Mucosa of rectum (tissue), 2 donors: ENCODE measurements around the gene PDE4B.
"Not testable (repeated sequence)": the region's sequence is repeated elsewhere in the genome, so short reads cannot be mapped to it uniquely, and the experiment has no call there.

Experiments
- H3K27ac ChIP-seq, 2 donors: one replicate each; pipeline ENCODE4 v1.7.0; 2013; ENCODE audit warnings: inconsistent platforms in 2 of 2, low read depth in 2 of 2, low read length in 2 of 2
- H3K27me3 ChIP-seq, 2 donors: one replicate each; pipeline ENCODE4 v1.7.0; 2013; ENCODE audit warnings: low read length in 2 of 2; ENCODE audit not compliant: control insufficient read depth in 2 of 2, insufficient read depth in 2 of 2
- H3K36me3 ChIP-seq, 2 donors: one replicate each; pipeline ENCODE4 v1.7.0; 2013; ENCODE audit warnings: low read length in 2 of 2; ENCODE audit not compliant: control insufficient read depth in 2 of 2, insufficient read depth in 2 of 2
- H3K4me1 ChIP-seq, 2 donors: one replicate each; pipeline ENCODE4 v1.7.0; 2013; ENCODE audit warnings: low read length in 2 of 2, mild to moderate bottlenecking in 1 of 2; ENCODE audit not compliant: control insufficient read depth in 2 of 2, insufficient read depth in 2 of 2
- H3K4me3 ChIP-seq, 2 donors: one replicate each; pipeline ENCODE4 v1.7.0; 2013; ENCODE audit warnings: low read length in 2 of 2
- H3K9ac ChIP-seq, 2 donors: one replicate each; pipeline ENCODE4 v1.7.0; 2013; ENCODE audit warnings: low read length in 2 of 2, low read depth in 1 of 2, mild to moderate bottlenecking in 1 of 2
- H3K9me3 ChIP-seq, 2 donors: one replicate each; pipeline ENCODE4 v1.7.0; 2013; ENCODE audit warnings: low read length in 2 of 2; ENCODE audit not compliant: control insufficient read depth in 2 of 2
- donor health status: healthy.
- donor health status: Normal muscosa, but diverticular disease.

PDE4B gene

DNA sequence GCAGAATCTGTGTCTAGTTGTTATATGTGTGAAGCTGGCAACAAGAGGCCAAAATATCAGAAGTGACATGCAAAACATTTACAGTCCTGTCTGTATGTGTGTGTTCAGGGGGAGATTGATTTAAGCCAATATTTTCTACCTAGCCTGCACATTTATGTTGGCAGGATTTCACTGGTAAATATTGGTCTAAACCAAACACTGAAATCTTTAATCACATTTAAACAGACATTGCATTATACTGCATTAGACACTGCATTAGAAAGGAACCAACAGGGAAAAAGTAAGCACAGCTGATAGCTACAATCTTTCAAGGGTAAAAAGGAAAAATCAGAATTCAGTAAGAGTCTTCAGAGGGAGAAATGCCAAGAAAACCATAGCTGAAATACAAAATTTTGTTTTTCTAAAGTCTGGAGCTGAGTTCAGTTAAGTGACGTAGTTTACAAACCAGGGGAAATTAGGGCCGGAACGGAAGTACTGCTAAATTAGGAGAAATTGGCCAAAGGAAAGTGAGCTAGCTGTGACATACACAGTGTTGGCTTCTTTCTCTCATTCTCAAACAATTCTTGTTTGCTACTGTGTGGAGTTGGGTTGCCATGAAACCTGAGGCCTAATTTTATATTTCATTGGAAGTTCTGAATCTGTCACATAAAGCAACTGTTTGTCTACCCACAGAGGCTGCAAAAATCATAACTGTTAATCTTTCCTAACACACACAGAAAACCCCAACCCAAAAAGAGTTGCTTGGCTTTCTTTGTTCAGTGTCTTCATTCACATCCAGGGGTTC is 524.0 kb downstream of the PDE4B start:
- H3K9ac ChIP-seq, result no peak overlapping the region
- H3K36me3 ChIP-seq, result no peaks in the 10 kb centered on the region
- peaks cover 0 to 2% of the 10 kb centered on the region in 2 donors for H3K4me1 ChIP-seq
- no peaks in the 10 kb centered on the region for H3K27me3 ChIP-seq
- H3K9me3 ChIP-seq, result no peaks in the 10 kb centered on the region
- peak overlapping the region; percentile 15 to 41 for H3K27ac ChIP-seq
- no peak overlapping the region for H3K4me3 ChIP-seq

DNA sequence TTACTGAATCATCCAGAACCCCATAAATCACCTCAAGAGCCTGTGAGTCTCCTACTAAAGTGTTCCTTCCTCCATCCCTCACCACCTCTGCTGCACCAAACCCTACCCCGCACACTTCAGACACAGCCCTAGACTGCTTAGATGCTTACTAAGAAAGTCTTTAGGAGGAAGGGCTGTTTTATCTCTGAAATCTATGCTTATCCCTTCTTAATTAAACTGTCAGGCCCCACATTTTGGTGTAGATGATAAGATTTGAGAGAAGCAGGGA is 524.5 kb downstream of the PDE4B start:
- H3K27me3 ChIP-seq, result no peaks in the 10 kb centered on the region
- H3K9ac ChIP-seq, result no peak overlapping the region
- no peaks in the 10 kb centered on the region for H3K36me3 ChIP-seq
- peak overlapping the region; percentile 15 to 41 for H3K27ac ChIP-seq
- H3K9me3 ChIP-seq, result no peaks in the 10 kb centered on the region
- H3K4me1 ChIP-seq, result peaks cover 0 to 2% of the 10 kb centered on the region in 2 donors
- no peak overlapping the region for H3K4me3 ChIP-seq

DNA sequence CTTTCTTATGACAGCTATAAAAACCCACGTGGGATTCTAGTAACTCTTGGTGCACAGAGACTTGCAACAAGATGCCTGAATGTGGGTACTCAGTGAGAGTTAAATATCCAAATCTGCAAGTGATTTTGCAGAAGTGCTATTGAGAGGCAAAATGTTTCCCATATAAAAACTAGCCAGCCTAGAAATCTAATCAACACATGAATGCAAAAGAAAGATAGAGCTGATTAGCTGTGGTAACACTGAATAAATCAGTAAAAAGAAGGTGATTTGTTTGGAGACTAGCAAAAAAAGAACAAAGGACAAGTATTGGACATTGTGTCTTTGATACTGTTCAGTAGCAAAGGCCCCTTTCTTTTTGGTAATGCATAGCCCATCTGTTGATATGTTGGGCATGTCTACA is 527.5 kb downstream of the PDE4B start:
- Histone ChIP-seq H3K4me1 (peaks cover 0 to 2% of the 10 kb centered on the region in 2 donors), H3K36me3 (no peaks in the 10 kb centered on the region), H3K27ac (no peak overlapping the region), H3K27me3 (no peaks in the 10 kb centered on the region), H3K4me3 (no peak overlapping the region), H3K9ac (no peak overlapping the region), H3K9me3 (no peaks in the 10 kb centered on the region)

DNA sequence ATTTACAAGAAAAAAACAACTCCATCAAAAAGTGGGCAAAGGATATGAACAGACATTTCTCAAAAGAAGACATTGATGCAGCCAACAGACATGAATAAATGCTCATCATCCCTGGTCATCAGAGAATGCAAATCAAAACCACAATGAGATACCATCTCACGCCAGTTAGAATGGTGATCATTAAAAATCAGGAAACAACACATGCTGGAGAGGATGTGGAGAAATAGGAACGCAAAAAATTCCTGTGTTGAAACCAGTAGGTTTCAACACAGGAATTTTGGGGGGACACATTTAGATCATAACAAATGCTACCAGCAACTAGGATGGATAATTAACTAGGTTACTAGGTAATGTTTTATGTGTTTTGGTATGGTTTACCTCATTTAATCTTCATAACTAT is 529.8 kb downstream of the PDE4B start:
- not testable (repeated sequence) for H3K9ac ChIP-seq, H3K4me3 ChIP-seq, H3K4me1 ChIP-seq, H3K27me3 ChIP-seq, H3K36me3 ChIP-seq, H3K9me3 ChIP-seq, H3K27ac ChIP-seq

GRCh38 chr1:66323958-66324625 is 531.4 kb downstream of the PDE4B start:
- H3K9ac ChIP-seq, result no peak overlapping the region

GRCh38 chr1:66325594-66326380 is 533.1 kb downstream of the PDE4B start:
- no peak overlapping the region for H3K4me3 ChIP-seq
- H3K9me3 ChIP-seq, result no peaks in the 10 kb centered on the region
- H3K27ac ChIP-seq, result no peak overlapping the region
- no peak overlapping the region for H3K9ac ChIP-seq
- H3K36me3 ChIP-seq, result no peaks in the 10 kb centered on the region
- H3K4me1 ChIP-seq, result no peaks in the 10 kb centered on the region
- no peaks in the 10 kb centered on the region for H3K27me3 ChIP-seq

More at GRCh38 chr1:66323958-66324625, 531.4 kb downstream of the PDE4B start:
- Histone ChIP-seq H3K4me3 (no peak overlapping the region), H3K27me3 (no peaks in the 10 kb centered on the region), H3K27ac (no peak overlapping the region), H3K9me3 (no peaks in the 10 kb centered on the region), H3K4me1 (no peaks in the 10 kb centered on the region), H3K36me3 (no peaks in the 10 kb centered on the region)

GRCh38 chr1:66326867-66327266 is 534.2 kb downstream of the PDE4B start:
- Histone ChIP-seq H3K27me3 (no peaks in the 10 kb centered on the region), H3K4me3 (no peak overlapping the region), H3K27ac (no peak overlapping the region), H3K9ac (no peak overlapping the region), H3K4me1 (no peaks in the 10 kb centered on the region), H3K36me3 (no peaks in the 10 kb centered on the region), H3K9me3 (no peaks in the 10 kb centered on the region)

DNA sequence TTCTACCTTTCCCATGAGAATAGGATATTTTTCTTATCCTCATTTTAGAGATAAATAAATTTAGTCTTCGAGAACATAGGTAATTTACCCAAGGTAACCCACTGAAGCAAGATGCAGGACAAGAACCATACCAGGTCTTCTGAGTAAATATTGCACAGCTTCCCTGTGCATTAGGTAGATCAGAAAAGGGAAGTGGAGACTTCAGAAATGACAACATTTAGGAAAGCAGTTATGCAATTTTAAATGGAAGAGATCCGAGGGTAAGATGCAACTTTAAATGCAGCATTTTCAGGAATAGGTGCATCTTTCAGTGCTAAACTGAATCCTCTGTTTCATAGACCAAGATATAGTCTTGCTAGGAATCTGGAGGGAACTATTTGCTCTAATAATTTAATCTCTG is 534.9 kb downstream of the PDE4B start:
- Histone ChIP-seq H3K36me3 (no peaks in the 10 kb centered on the region), H3K9ac (no peak overlapping the region), H3K27ac (no peak overlapping the region), H3K4me1 (no peaks in the 10 kb centered on the region), H3K9me3 (no peaks in the 10 kb centered on the region), H3K4me3 (no peak overlapping the region), H3K27me3 (no peaks in the 10 kb centered on the region)

DNA sequence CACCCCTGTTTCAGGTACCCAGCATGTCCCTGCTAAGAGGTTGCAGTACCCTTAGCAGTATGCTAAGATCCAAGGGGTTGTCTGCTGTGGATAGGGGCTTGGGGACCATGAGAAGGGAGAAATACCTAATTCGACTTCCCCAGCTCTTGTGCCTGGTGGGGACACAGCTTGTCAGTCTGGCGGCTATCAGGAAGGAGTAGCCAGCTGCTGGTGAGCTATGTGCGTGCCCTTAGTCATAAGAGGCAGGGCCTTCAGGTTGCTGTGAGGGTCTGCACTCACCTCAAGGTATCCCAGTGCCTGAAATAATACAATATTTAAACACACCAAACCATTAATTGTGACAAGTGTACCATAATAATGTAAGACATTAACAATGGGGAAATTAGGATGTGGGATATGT is 536.2 kb downstream of the PDE4B start:
- no peaks in the 10 kb centered on the region for H3K36me3 ChIP-seq
- no peak overlapping the region for H3K9ac ChIP-seq
- H3K4me3 ChIP-seq, result no peak overlapping the region
- no peaks in the 10 kb centered on the region for H3K9me3 ChIP-seq
- H3K27me3 ChIP-seq, result no peaks in the 10 kb centered on the region
- peaks cover 0 to 4% of the 10 kb centered on the region in 2 donors for H3K4me1 ChIP-seq
- H3K27ac ChIP-seq, result no peak overlapping the region

DNA sequence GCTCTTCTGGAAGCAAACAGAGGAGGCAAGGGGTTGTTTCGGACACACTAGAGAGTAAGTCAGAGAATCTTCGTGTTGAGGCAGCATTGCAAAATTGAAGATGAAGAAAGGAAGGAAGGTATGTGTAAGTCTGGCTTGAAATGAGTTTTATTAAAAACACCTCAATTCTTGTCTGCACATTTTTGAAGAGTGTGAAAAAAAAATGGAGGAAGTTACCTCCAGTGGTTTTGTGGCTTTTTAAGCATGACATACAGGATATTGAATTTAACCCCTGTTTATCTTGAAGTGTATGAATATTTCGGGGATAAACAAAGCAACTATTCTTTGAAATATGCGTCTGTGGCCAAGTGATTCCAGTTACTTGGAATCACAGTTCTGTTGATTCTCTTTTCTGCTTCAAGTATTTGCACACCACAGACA is 538.0 kb downstream of the PDE4B start:
- Histone ChIP-seq H3K27ac (peak overlapping the region; percentile 39 to 69), H3K36me3 (no peaks in the 10 kb centered on the region), H3K9me3 (no peaks in the 10 kb centered on the region), H3K4me3 (peak overlapping the region in 1 of 2 donors; percentile 10), H3K9ac (no peak overlapping the region), H3K4me1 (peaks cover 0 to 6% of the 10 kb centered on the region in 2 donors), H3K27me3 (no peaks in the 10 kb centered on the region)
